RCC 7860 (cell line): ENCODE measurements around the gene PIK3R4.

Experiments used
- DNase-seq: peaks from one replicate; pipeline ENCODE4 v3.0.0-alpha.2; 2015; ENCODE audit warnings: low spot score
- FAIRE-seq: peaks from 2 replicates; lab custom pipeline; 2012; peaks lifted over from hg19 to GRCh38; lab: Jason Lieb, UNC

PIK3R4 gene

GRCh38 chr3:130692455-130692854, 54.2 kb downstream of the PIK3R4 start:
- FAIRE-seq (no peak), DNase-seq (no peak)

- DNase-seq (no peak), FAIRE-seq (no peak)
These were observed 57.7 kb downstream of the PIK3R4 start for GRCh38 chr3:130688697-130689470.

- DNase-seq (no peak), FAIRE-seq (no peak)
These were observed 58.5 kb downstream of the PIK3R4 start for GRCh38 chr3:130688015-130688688.

- FAIRE-seq, result no peak
- DNase-seq, result no peak
These were observed 59.3 kb downstream of the PIK3R4 start for GRCh38 chr3:130687327-130687726.

GRCh38 chr3:130686833-130687232, 59.8 kb downstream of the PIK3R4 start:
- no peak for DNase-seq
- no peak for FAIRE-seq

GRCh38 chr3:130682131-130682530, 64.5 kb downstream of the PIK3R4 start:
- DNase-seq (no peak), FAIRE-seq (no peak)

GRCh38 chr3:130679218-130679617, 67.4 kb downstream of the PIK3R4 start:
- DNase-seq (no peak), FAIRE-seq (no peak)

- FAIRE-seq (no peak), DNase-seq (no peak)
These were observed 69.3 kb downstream of the PIK3R4 start for GRCh38 chr3:130677343-130677742.

- DNase-seq, result no peak
- FAIRE-seq, result no peak
These were observed 74.9 kb downstream of the PIK3R4 start for GRCh38 chr3:130671545-130672312.

- FAIRE-seq, result no peak
- DNase-seq, result no peak
These were observed 76.9 kb downstream of the PIK3R4 start for GRCh38 chr3:130669740-130670139.

GRCh38 chr3:130663092-130663491, 83.5 kb downstream of the PIK3R4 start:
- no peak for DNase-seq
- no peak for FAIRE-seq

- no peak for DNase-seq
- FAIRE-seq, result no peak
These were observed 84.1 kb downstream of the PIK3R4 start for GRCh38 chr3:130662501-130662996.

GRCh38 chr3:130661140-130661891, 85.3 kb downstream of the PIK3R4 start:
- FAIRE-seq (no peak), DNase-seq (no peak)

- DNase-seq, result no peak
- FAIRE-seq, result no peak
These were observed 86.7 kb downstream of the PIK3R4 start for GRCh38 chr3:130659911-130660310.

- FAIRE-seq (no peak), DNase-seq (peak; percentile 11)
These were observed 88.0 kb downstream of the PIK3R4 start for GRCh38 chr3:130658678-130659077.

- FAIRE-seq, result no peak
- DNase-seq, result no peak
These were observed 90.0 kb downstream of the PIK3R4 start for GRCh38 chr3:130656627-130657026.

- FAIRE-seq, result no peak
- no peak for DNase-seq
These were observed 91.7 kb downstream of the PIK3R4 start for GRCh38 chr3:130654921-130655320.

- FAIRE-seq (no peak), DNase-seq (no peak)
These were observed 92.5 kb downstream of the PIK3R4 start for GRCh38 chr3:130654091-130654490.

GRCh38 chr3:130649061-130649654, 97.5 kb downstream of the PIK3R4 start:
- FAIRE-seq, result no peak

GRCh38 chr3:130648293-130648692, 98.3 kb downstream of the PIK3R4 start:
- FAIRE-seq, result no peak
- DNase-seq, result no peak

More at GRCh38 chr3:130649061-130649654, 97.5 kb downstream of the PIK3R4 start:
- no peak for DNase-seq
